ENCODE data around the gene AGRN.

DNA sequence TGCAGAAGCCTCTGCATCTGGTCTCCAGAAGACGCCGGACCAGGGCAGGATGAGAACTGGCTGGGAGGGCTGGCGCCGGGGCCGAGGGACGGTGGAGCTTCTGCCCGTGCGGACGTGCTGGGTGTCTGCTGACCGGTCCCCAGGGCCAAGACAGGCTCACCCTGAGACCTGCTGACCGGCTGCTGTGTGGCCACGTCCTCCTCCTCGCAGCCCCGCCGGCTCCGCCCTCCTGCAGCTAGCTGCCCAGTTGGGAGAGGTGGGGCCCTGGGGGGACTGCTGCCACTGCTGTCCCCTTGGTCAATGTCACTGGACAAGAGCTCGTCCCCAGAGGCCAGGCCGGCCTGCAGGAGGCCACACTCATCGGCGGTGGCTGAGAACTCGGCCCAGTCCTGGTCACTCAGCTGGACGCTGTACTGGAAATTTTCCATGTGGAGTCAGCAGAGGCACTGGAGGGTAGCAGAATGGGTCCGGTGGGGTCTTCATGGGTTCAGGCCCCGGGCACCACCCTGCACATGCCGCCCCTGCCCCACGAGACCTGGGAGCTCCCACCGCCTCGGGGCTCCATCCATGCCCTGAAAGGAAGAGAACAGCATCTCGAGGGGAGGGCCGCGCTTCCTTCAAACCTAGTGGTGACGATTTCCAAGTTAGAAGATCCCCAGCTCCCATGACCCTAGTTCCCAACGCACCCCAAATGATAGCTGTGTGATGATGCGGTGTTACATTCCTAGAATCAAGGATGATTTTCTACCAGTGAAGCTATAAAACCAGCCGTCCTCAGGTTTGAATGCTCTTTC, 39.1 kb upstream of the AGRN start:
- TF ChIP-seq, protein P1, sequence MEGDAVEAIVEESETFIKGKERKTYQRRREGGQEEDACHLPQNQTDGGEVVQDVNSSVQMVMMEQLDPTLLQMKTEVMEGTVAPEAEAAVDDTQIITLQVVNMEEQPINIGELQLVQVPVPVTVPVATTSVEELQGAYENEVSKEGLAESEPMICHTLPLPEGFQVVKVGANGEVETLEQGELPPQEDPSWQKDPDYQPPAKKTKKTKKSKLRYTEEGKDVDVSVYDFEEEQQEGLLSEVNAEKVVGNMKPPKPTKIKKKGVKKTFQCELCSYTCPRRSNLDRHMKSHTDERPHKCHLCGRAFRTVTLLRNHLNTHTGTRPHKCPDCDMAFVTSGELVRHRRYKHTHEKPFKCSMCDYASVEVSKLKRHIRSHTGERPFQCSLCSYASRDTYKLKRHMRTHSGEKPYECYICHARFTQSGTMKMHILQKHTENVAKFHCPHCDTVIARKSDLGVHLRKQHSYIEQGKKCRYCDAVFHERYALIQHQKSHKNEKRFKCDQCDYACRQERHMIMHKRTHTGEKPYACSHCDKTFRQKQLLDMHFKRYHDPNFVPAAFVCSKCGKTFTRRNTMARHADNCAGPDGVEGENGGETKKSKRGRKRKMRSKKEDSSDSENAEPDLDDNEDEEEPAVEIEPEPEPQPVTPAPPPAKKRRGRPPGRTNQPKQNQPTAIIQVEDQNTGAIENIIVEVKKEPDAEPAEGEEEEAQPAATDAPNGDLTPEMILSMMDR (IDR thresholded peaks at IDR 0.05): no peak
- TF ChIP-seq POLR2AphosphoS5 (IDR thresholded peaks at IDR 0.05): no peak
- TF ChIP-seq POLR2A (IDR thresholded peaks at IDR 0.05): no peak
- no peak for TF ChIP-seq EP300 (IDR thresholded peaks at IDR 0.05)
